Activated naive CD4-positive, alpha-beta T cell treated with anti-CD3 and anti-CD28 coated beads, Interleukin-2, amount 50 U/mL, for 24 hours (primary cell): ENCODE data around the gene ROBO2.

Experiments used
- H3K27ac Mint-ChIP-seq: one replicate; pipeline ENCODE4 v1.8.0; 2021; ENCODE audit warnings: mild to moderate bottlenecking, mixed read lengths
- H3K27me3 Mint-ChIP-seq: one replicate; pipeline ENCODE4 v1.8.0; 2021; ENCODE audit warnings: mixed read lengths
- H3K36me3 Mint-ChIP-seq: one replicate; pipeline ENCODE4 v1.8.0; 2021; ENCODE audit warnings: mixed read lengths
- H3K4me1 Mint-ChIP-seq: one replicate; pipeline ENCODE4 v1.8.0; 2021; ENCODE audit warnings: mixed read lengths
- H3K4me3 Mint-ChIP-seq: one replicate; pipeline ENCODE4 v1.8.0; 2021; ENCODE audit warnings: mild to moderate bottlenecking, mixed read lengths
- H3K9me3 Mint-ChIP-seq: one replicate; pipeline ENCODE4 v1.8.0; 2021; ENCODE audit warnings: mixed read lengths

ROBO2 gene

GRCh38 chr3:77236118-77236517, 196.2 kb downstream of the ROBO2 start:
- H3K4me1 Mint-ChIP-seq, result no peaks in the 10 kb centered on the region

GRCh38 chr3:77240072-77240650, 200.3 kb downstream of the ROBO2 start:
- Mint-ChIP-seq H3K36me3 (no peaks in the 10 kb centered on the region), H3K4me3 (no peak overlapping the region), H3K27me3 (no peaks in the 10 kb centered on the region), H3K27ac (no peak overlapping the region), H3K4me1 (no peaks in the 10 kb centered on the region), H3K9me3 (peaks cover 4% of the 10 kb centered on the region)

More at GRCh38 chr3:77236118-77236517, 196.2 kb downstream of the ROBO2 start:
- Mint-ChIP-seq H3K27me3 (no peaks in the 10 kb centered on the region), H3K9me3 (peaks cover 4% of the 10 kb centered on the region), H3K4me3 (no peak overlapping the region), H3K36me3 (no peaks in the 10 kb centered on the region), H3K27ac (no peak overlapping the region)

- H3K4me1 Mint-ChIP-seq, result no peaks in the 10 kb centered on the region
- no peak overlapping the region for H3K27ac Mint-ChIP-seq
- no peak overlapping the region for H3K4me3 Mint-ChIP-seq
- H3K27me3 Mint-ChIP-seq, result no peaks in the 10 kb centered on the region
- peaks cover 4% of the 10 kb centered on the region for H3K9me3 Mint-ChIP-seq
- H3K36me3 Mint-ChIP-seq, result no peaks in the 10 kb centered on the region
These were observed 202.5 kb downstream of the ROBO2 start for GRCh38 chr3:77242371-77242770.

- H3K4me1 Mint-ChIP-seq, result no peaks in the 10 kb centered on the region
- H3K27me3 Mint-ChIP-seq, result no peaks in the 10 kb centered on the region
- H3K27ac Mint-ChIP-seq, result no peak overlapping the region
- H3K4me3 Mint-ChIP-seq, result no peak overlapping the region
- H3K36me3 Mint-ChIP-seq, result no peaks in the 10 kb centered on the region
- no peaks in the 10 kb centered on the region for H3K9me3 Mint-ChIP-seq
These were observed 205.1 kb downstream of the ROBO2 start for GRCh38 chr3:77244981-77245380.

- Mint-ChIP-seq H3K4me3 (no peak overlapping the region), H3K27ac (no peak overlapping the region), H3K9me3 (peaks cover 2% of the 10 kb centered on the region), H3K36me3 (no peaks in the 10 kb centered on the region), H3K27me3 (no peaks in the 10 kb centered on the region), H3K4me1 (no peaks in the 10 kb centered on the region)
These were observed 207.2 kb downstream of the ROBO2 start for GRCh38 chr3:77247061-77247460.

- H3K27ac Mint-ChIP-seq, result no peak overlapping the region
- H3K4me3 Mint-ChIP-seq, result no peak overlapping the region
- no peaks in the 10 kb centered on the region for H3K36me3 Mint-ChIP-seq
- H3K9me3 Mint-ChIP-seq, result peaks cover 5% of the 10 kb centered on the region
- H3K4me1 Mint-ChIP-seq, result no peaks in the 10 kb centered on the region
- H3K27me3 Mint-ChIP-seq, result no peaks in the 10 kb centered on the region
These were observed 207.9 kb downstream of the ROBO2 start for GRCh38 chr3:77247817-77248216.

GRCh38 chr3:77248420-77248819, 208.5 kb downstream of the ROBO2 start:
- peaks cover 5% of the 10 kb centered on the region for H3K9me3 Mint-ChIP-seq
- no peaks in the 10 kb centered on the region for H3K36me3 Mint-ChIP-seq
- no peaks in the 10 kb centered on the region for H3K4me1 Mint-ChIP-seq
- H3K27ac Mint-ChIP-seq, result no peak overlapping the region
- H3K27me3 Mint-ChIP-seq, result no peaks in the 10 kb centered on the region
- H3K4me3 Mint-ChIP-seq, result no peak overlapping the region

- no peak overlapping the region for H3K4me3 Mint-ChIP-seq
- no peaks in the 10 kb centered on the region for H3K27me3 Mint-ChIP-seq
- no peak overlapping the region for H3K27ac Mint-ChIP-seq
- H3K4me1 Mint-ChIP-seq, result no peaks in the 10 kb centered on the region
- no peaks in the 10 kb centered on the region for H3K36me3 Mint-ChIP-seq
- H3K9me3 Mint-ChIP-seq, result peaks cover 5% of the 10 kb centered on the region
These were observed 211.2 kb downstream of the ROBO2 start for GRCh38 chr3:77251136-77251535.

- H3K4me1 Mint-ChIP-seq, result no peaks in the 10 kb centered on the region
- H3K36me3 Mint-ChIP-seq, result no peaks in the 10 kb centered on the region
- H3K4me3 Mint-ChIP-seq, result no peak overlapping the region
- H3K9me3 Mint-ChIP-seq, result peaks cover 9% of the 10 kb centered on the region
- H3K27me3 Mint-ChIP-seq, result no peaks in the 10 kb centered on the region
- H3K27ac Mint-ChIP-seq, result no peak overlapping the region
These were observed 215.3 kb downstream of the ROBO2 start for GRCh38 chr3:77254967-77255831.

- Mint-ChIP-seq H3K36me3 (no peaks in the 10 kb centered on the region), H3K9me3 (peaks cover 11% of the 10 kb centered on the region), H3K4me3 (no peak overlapping the region), H3K27me3 (no peaks in the 10 kb centered on the region), H3K27ac (no peak overlapping the region), H3K4me1 (no peaks in the 10 kb centered on the region)
These were observed 216.9 kb downstream of the ROBO2 start for GRCh38 chr3:77256584-77257503.

- Mint-ChIP-seq H3K9me3 (peaks cover 9% of the 10 kb centered on the region), H3K27ac (no peak overlapping the region), H3K36me3 (no peaks in the 10 kb centered on the region), H3K4me3 (no peak overlapping the region), H3K4me1 (no peaks in the 10 kb centered on the region), H3K27me3 (no peaks in the 10 kb centered on the region)
These were observed 219.8 kb downstream of the ROBO2 start for GRCh38 chr3:77259694-77260093.

GRCh38 chr3:77262361-77262760, 222.5 kb downstream of the ROBO2 start:
- no peak overlapping the region for H3K27ac Mint-ChIP-seq
- H3K9me3 Mint-ChIP-seq, result peaks cover 14% of the 10 kb centered on the region
- no peaks in the 10 kb centered on the region for H3K27me3 Mint-ChIP-seq
- H3K36me3 Mint-ChIP-seq, result no peaks in the 10 kb centered on the region
- H3K4me3 Mint-ChIP-seq, result no peak overlapping the region
- no peaks in the 10 kb centered on the region for H3K4me1 Mint-ChIP-seq

GRCh38 chr3:77267589-77267988, 227.7 kb downstream of the ROBO2 start:
- H3K9me3 Mint-ChIP-seq, result peaks cover 4% of the 10 kb centered on the region
- no peak overlapping the region for H3K4me3 Mint-ChIP-seq
- H3K27ac Mint-ChIP-seq, result no peak overlapping the region
- no peaks in the 10 kb centered on the region for H3K27me3 Mint-ChIP-seq
- no peaks in the 10 kb centered on the region for H3K4me1 Mint-ChIP-seq
- H3K36me3 Mint-ChIP-seq, result no peaks in the 10 kb centered on the region

- Mint-ChIP-seq H3K4me3 (no peak overlapping the region), H3K4me1 (no peaks in the 10 kb centered on the region), H3K36me3 (no peaks in the 10 kb centered on the region), H3K27me3 (no peaks in the 10 kb centered on the region), H3K9me3 (peaks cover 3% of the 10 kb centered on the region), H3K27ac (no peak overlapping the region)
These were observed 231.4 kb downstream of the ROBO2 start for GRCh38 chr3:77271306-77271705.

GRCh38 chr3:77271711-77272110, 231.8 kb downstream of the ROBO2 start:
- Mint-ChIP-seq H3K4me1 (no peaks in the 10 kb centered on the region), H3K4me3 (no peak overlapping the region), H3K36me3 (no peaks in the 10 kb centered on the region), H3K27me3 (no peaks in the 10 kb centered on the region), H3K9me3 (no peaks in the 10 kb centered on the region), H3K27ac (no peak overlapping the region)

- Mint-ChIP-seq H3K4me3 (no peak overlapping the region), H3K27me3 (no peaks in the 10 kb centered on the region), H3K27ac (no peak overlapping the region), H3K9me3 (no peaks in the 10 kb centered on the region), H3K4me1 (no peaks in the 10 kb centered on the region), H3K36me3 (no peaks in the 10 kb centered on the region)
These were observed 239.4 kb downstream of the ROBO2 start for GRCh38 chr3:77279276-77279675.
